Measurements from ENCODE around the gene CLPTM1L. TPM values are rescaled to one million over a fixed set of nuclear protein-coding genes. Genes with fewer than 3 reads are reported as not detected.

CLPTM1L gene
- total RNA-seq, 1 donor from 2014 or later: 74.8 TPM

DNA sequence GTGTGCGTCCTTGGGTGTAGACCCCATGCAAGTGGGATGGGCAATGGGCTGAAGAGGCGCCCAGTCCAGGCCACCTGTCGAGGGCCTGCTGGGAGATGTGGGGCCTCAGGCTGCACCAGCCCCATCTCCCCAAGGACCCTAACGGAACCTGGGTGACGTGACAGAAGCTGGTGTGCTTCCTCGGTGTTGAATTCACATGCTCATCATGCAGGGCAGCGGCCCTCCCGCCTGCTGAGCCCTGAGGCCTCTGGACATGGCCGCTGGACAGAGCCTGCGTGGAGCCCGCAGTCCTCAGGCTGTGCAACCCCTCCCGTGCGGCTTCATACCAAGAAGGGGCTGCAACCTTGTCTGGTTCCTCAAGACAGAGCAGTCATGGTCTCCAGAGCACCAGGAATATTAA, 76.8 kb downstream of the CLPTM1L start:
- H3F3A ChIP-seq (ENCODE audit: low read depth): no peaks in the 10 kb centered on the region
- H3K27me3 Mint-ChIP-seq (ENCODE audit: insufficient read depth, low read depth): peaks cover 3% of the 10 kb centered on the region

More for the DNA sequence above, 76.8 kb downstream of the CLPTM1L start:
- no peaks in the 10 kb centered on the region for H3K9me3 ChIP-seq (ENCODE audit: low read depth)
- H3K36me3 ChIP-seq: no peaks in the 10 kb centered on the region
- H3K79me2 ChIP-seq (ENCODE audit: low read depth): no peaks in the 10 kb centered on the region
- no peaks in the 10 kb centered on the region for H3K4me1 ChIP-seq
- H3K4me1 Mint-ChIP-seq: no peaks in the 10 kb centered on the region
- H2AFZ ChIP-seq (replicated peaks): no peak overlapping the region
- TF ChIP-seq EZH2phosphoT487 (IDR thresholded peaks at IDR 0.05): no peak
- no peak for TF ChIP-seq EZH2 (IDR thresholded peaks at IDR 0.05)
- TF ChIP-seq, protein P1, sequence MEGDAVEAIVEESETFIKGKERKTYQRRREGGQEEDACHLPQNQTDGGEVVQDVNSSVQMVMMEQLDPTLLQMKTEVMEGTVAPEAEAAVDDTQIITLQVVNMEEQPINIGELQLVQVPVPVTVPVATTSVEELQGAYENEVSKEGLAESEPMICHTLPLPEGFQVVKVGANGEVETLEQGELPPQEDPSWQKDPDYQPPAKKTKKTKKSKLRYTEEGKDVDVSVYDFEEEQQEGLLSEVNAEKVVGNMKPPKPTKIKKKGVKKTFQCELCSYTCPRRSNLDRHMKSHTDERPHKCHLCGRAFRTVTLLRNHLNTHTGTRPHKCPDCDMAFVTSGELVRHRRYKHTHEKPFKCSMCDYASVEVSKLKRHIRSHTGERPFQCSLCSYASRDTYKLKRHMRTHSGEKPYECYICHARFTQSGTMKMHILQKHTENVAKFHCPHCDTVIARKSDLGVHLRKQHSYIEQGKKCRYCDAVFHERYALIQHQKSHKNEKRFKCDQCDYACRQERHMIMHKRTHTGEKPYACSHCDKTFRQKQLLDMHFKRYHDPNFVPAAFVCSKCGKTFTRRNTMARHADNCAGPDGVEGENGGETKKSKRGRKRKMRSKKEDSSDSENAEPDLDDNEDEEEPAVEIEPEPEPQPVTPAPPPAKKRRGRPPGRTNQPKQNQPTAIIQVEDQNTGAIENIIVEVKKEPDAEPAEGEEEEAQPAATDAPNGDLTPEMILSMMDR (IDR thresholded peaks at IDR 0.05): no peak
- no peak overlapping the region for H3K4me3 Mint-ChIP-seq
- no peak overlapping the region for H3K27ac Mint-ChIP-seq
- H3K9ac ChIP-seq: no peak overlapping the region
- H4K20me1 ChIP-seq (ENCODE audit: low read depth): no peaks in the 10 kb centered on the region
- no peaks in the 10 kb centered on the region for H3K27me3 ChIP-seq
- no peak for DNase-seq (ENCODE audit: low spot score)
- H3K27ac ChIP-seq: no peak overlapping the region
- no peak overlapping the region for H3K4me3 ChIP-seq
- no peaks in the 10 kb centered on the region for H3K9me3 Mint-ChIP-seq
- no peaks in the 10 kb centered on the region for H3K36me3 Mint-ChIP-seq
- no peak overlapping the region for H3K4me2 ChIP-seq

Small RNA genes lying within 50 kb of the gene (microRNA-seq; reads per million reads assigned to microRNA genes)
- gene MIR4457: not detected

Small RNA genes lying within 50 kb of the gene (small RNA-seq; reads per million reads assigned to genes)
- gene MIR4457: not detected

Other genes with a start within 250 kb of the CLPTM1L start
- 7.5 and 27.3 TPM in 2 replicates for gene SLC12A7, start 233.0 kb downstream of the CLPTM1L start, total RNA-seq (ENCODE audit: low replicate concordance)
- not detected in 2 replicates for gene SLC6A19, start 143.5 kb downstream of the CLPTM1L start, total RNA-seq (ENCODE audit: low replicate concordance)
- gene SLC6A18, start 119.7 kb downstream of the CLPTM1L start, total RNA-seq (ENCODE audit: low replicate concordance): not detected in 2 replicates
- 2.4 and 14.8 TPM in 2 replicates for gene TERT, start 50.0 kb downstream of the CLPTM1L start, total RNA-seq (ENCODE audit: low replicate concordance)
- 0.19 and 0.32 TPM in 2 replicates for gene SLC6A3, start 100.3 kb upstream of the CLPTM1L start, total RNA-seq (ENCODE audit: low replicate concordance)
- gene LPCAT1, start 178.9 kb upstream of the CLPTM1L start, total RNA-seq (ENCODE audit: low replicate concordance): 76.5 and 108 TPM in 2 replicates

Measured in neural progenitor cell (in vitro differentiated cells).